WTC11 (cell line): ENCODE results near the gene SLIT1. TPM values are rescaled to one million over a fixed set of nuclear protein-coding genes. Genes with fewer than 3 reads are reported as not detected.

Experiments used
- ATAC-seq: fragments of 200-7000 bp; cut with Tn5 transposase; 2 replicates; pipeline ENCODE4 v1.10.0; 2021; ENCODE audit warnings: mild to moderate bottlenecking, moderate library complexity
- CTCF ChIA-PET: fragments of 300-600 bp; sonication (Branson Sonifier 250); formaldehyde crosslinking; loops from one replicate; lab custom pipeline; 2021; ENCODE audit warnings: antibody characterized with exemption; lab: Charles Lee
- POLR2A ChIA-PET: fragments of 350-600 bp; sonication (Branson Sonifier 250); formaldehyde crosslinking; loops from one replicate; lab custom pipeline; 2021; ENCODE audit warnings: antibody characterized with exemption; lab: Charles Lee
- DNase-seq: peaks from one replicate; pipeline ENCODE4 v3.0.0; 2021; ENCODE audit warnings: low spot score
- H3K27ac Mint-ChIP-seq: 2 replicates; pipeline ENCODE4 v1.8.0; 2021; ENCODE audit warnings: mixed read lengths
- H3K27me3 Mint-ChIP-seq: 2 replicates; pipeline ENCODE4 v1.8.0; 2021; ENCODE audit warnings: low read depth, mild to moderate bottlenecking, moderate library complexity, mixed read lengths
- H3K36me3 Mint-ChIP-seq: 2 replicates; pipeline ENCODE4 v1.8.0; 2021; ENCODE audit warnings: mixed read lengths
- H3K4me1 Mint-ChIP-seq: 2 replicates; pipeline ENCODE4 v1.8.0; 2022; ENCODE audit warnings: mixed read lengths
- H3K4me3 Mint-ChIP-seq: 2 replicates; pipeline ENCODE4 v1.8.0; 2021; ENCODE audit warnings: mild to moderate bottlenecking, moderate library complexity, mixed read lengths
- H3K9me3 Mint-ChIP-seq: 2 replicates; pipeline ENCODE4 v1.8.0; 2021; ENCODE audit warnings: mixed read lengths
- CBFB ChIP-seq: sonication (generic); formaldehyde crosslinking; IDR thresholded peaks from 2 replicates; pipeline ENCODE4 v1.8.1; 2022; ENCODE audit warnings: mild to moderate bottlenecking, low read depth, missing genetic modification reagents
- CREB1 ChIP-seq: sonication (generic); formaldehyde crosslinking; IDR thresholded peaks from 2 replicates; pipeline ENCODE4 v1.8.0; 2023; ENCODE audit warnings: mild to moderate bottlenecking, missing genetic modification reagents
- CREM ChIP-seq: sonication (generic); formaldehyde crosslinking; IDR thresholded peaks from 2 replicates; pipeline ENCODE4 v1.8.1; 2022; ENCODE audit warnings: mild to moderate bottlenecking, missing genetic modification reagents, moderate library complexity
- CTCF ChIP-seq: fragments of 200-600 bp; IDR thresholded peaks from 2 replicates; pipeline ENCODE4 v1.8.0; 2022; ENCODE audit warnings: antibody characterized with exemption
- E2F5 ChIP-seq: sonication (generic); formaldehyde crosslinking; IDR thresholded peaks from 2 replicates; pipeline ENCODE4 v1.8.1; 2022; ENCODE audit warnings: mild to moderate bottlenecking, moderate library complexity, missing genetic modification reagents
- ELF4 ChIP-seq: sonication (generic); formaldehyde crosslinking; IDR thresholded peaks from 2 replicates; pipeline ENCODE4 v1.8.1; 2022; ENCODE audit warnings: low read depth, mild to moderate bottlenecking, moderate library complexity, missing genetic modification reagents
- EMX1 ChIP-seq: fragments of 250-450 bp; sonication (Bioruptor Pico); IDR thresholded peaks from 2 replicates; pipeline ENCODE4 v1.8.0; 2021; ENCODE audit warnings: mild to moderate bottlenecking
- ESRRA ChIP-seq: sonication (generic); formaldehyde crosslinking; IDR thresholded peaks from 2 replicates; pipeline ENCODE4 v1.8.1; 2022; ENCODE audit warnings: mild to moderate bottlenecking, missing genetic modification reagents, borderline replicate concordance
- FOXP4 ChIP-seq: sonication (generic); formaldehyde crosslinking; IDR thresholded peaks from 2 replicates; pipeline ENCODE4 v1.8.0; 2022; ENCODE audit warnings: mild to moderate bottlenecking, missing genetic modification reagents
- GABPB1 ChIP-seq: sonication (generic); formaldehyde crosslinking; IDR thresholded peaks from 2 replicates; pipeline ENCODE4 v1.8.1; 2023; ENCODE audit warnings: mild to moderate bottlenecking, missing genetic modification reagents
- GRHL2 ChIP-seq: fragments of 250-450 bp; sonication (Bioruptor Pico); IDR thresholded peaks from 2 replicates; pipeline ENCODE4 v1.8.0; 2022; ENCODE audit warnings: mild to moderate bottlenecking, moderate library complexity; ENCODE audit not compliant: insufficient replicate concordance, severe bottlenecking
- HMGA2 ChIP-seq: fragments of 250-450 bp; sonication (Bioruptor Pico); IDR thresholded peaks from 2 replicates; pipeline ENCODE4 v1.4.0; 2021; ENCODE audit warnings: mild to moderate bottlenecking, moderate library complexity
- IRF1 ChIP-seq: sonication (generic); formaldehyde crosslinking; IDR thresholded peaks from 2 replicates; pipeline ENCODE4 v1.8.0; 2023; ENCODE audit warnings: missing genetic modification reagents
- IRF2 ChIP-seq: sonication (generic); formaldehyde crosslinking; IDR thresholded peaks from 2 replicates; pipeline ENCODE4 v1.8.0; 2022; ENCODE audit warnings: low read depth, missing genetic modification reagents, borderline replicate concordance
- JUN ChIP-seq: sonication (generic); formaldehyde crosslinking; IDR thresholded peaks from 2 replicates; pipeline ENCODE4 v1.8.0; 2023; ENCODE audit warnings: mild to moderate bottlenecking, missing genetic modification reagents
- NFE2L1 ChIP-seq: sonication (generic); formaldehyde crosslinking; IDR thresholded peaks from 2 replicates; pipeline ENCODE4 v1.8.1; 2023; ENCODE audit warnings: missing genetic modification reagents
- NFYB ChIP-seq: sonication (generic); formaldehyde crosslinking; conservative IDR thresholded peaks from 2 replicates; pipeline ENCODE4 v1.8.0; 2022; ENCODE audit warnings: low read depth, missing genetic modification reagents
- PRDM15 ChIP-seq: sonication (generic); formaldehyde crosslinking; IDR thresholded peaks from 2 replicates; pipeline ENCODE4 v1.8.0; 2022; ENCODE audit warnings: missing genetic modification reagents
- TEAD4 ChIP-seq: sonication (generic); formaldehyde crosslinking; IDR thresholded peaks from 2 replicates; pipeline ENCODE4 v1.8.0; 2022; ENCODE audit warnings: mild to moderate bottlenecking, missing genetic modification reagents
- ZNF396 ChIP-seq: fragments of 250-450 bp; sonication (Bioruptor Pico); IDR thresholded peaks from 2 replicates; pipeline ENCODE4 v1.8.0; 2021; ENCODE audit warnings: mild to moderate bottlenecking, moderate library complexity, borderline replicate concordance
- ZNF671 ChIP-seq: fragments of 250-450 bp; sonication (Bioruptor Pico); IDR thresholded peaks from 2 replicates; pipeline ENCODE4 v1.8.0; 2021; ENCODE audit warnings: mild to moderate bottlenecking
- total RNA-seq: library from RNA; stranded (reverse); gene quantifications from 3 replicates; pipeline ENCODE4 v1.2.3, GENCODE V29; 2021

Gene SLIT1
- total RNA-seq, 1 experiment from 2014 or later, result 1.6 TPM

GRCh38 chr10:97012470-97012869, 173.3 kb downstream of the SLIT1 start:
- Mint-ChIP-seq H3K4me1 (no peaks in the 10 kb centered on the region), H3K36me3 (peaks cover 3% of the 10 kb centered on the region), H3K4me3 (no peak overlapping the region), H3K27ac (no peak overlapping the region), H3K27me3 (peaks cover 3% of the 10 kb centered on the region; the same call in 1 of the 2 replicates), H3K9me3 (peaks cover 9% of the 10 kb centered on the region)
- POLR2A ChIA-PET, result no interaction called here
- ATAC-seq (peak; percentile 22; the same call in 1 of the 2 replicates), DNase-seq (no peak)
- CTCF ChIA-PET, result interaction anchor here (1.0 to 4.0 kb wide), 5 partner anchors 13 to 198 kb away, joined by 3 to 36 read pairs (median 3); no protein-coding TSS in a partner anchor
- no peak for TF ChIP-seq ZNF396 (CRISPR knock-in tag)
- TF ChIP-seq GABPB1 (CRISPR knock-in tag), result no peak
- TF ChIP-seq E2F5 (CRISPR knock-in tag), result no peak
- no peak for TF ChIP-seq JUN (CRISPR knock-in tag)
- no peak for TF ChIP-seq CTCF
- no peak for TF ChIP-seq IRF1
- no peak for TF ChIP-seq TEAD4 (CRISPR knock-in tag)

- no peak for TF ChIP-seq ZNF671
- Mint-ChIP-seq H3K4me3 (no peak overlapping the region), H3K27ac (no peak overlapping the region), H3K9me3 (peaks cover 19% of the 10 kb centered on the region), H3K4me1 (no peaks in the 10 kb centered on the region), H3K36me3 (peaks cover 12% of the 10 kb centered on the region), H3K27me3 (peaks cover 3% of the 10 kb centered on the region; the same call in 1 of the 2 replicates)
- ChIA-PET CTCF (interaction anchor here (1.3 to 4.0 kb wide), 2 partner anchors 14 to 16 kb away, joined by 3 to 36 read pairs; no protein-coding TSS in a partner anchor), POLR2A (no interaction called here)
- no peak for ATAC-seq
- DNase-seq, result no peak
These were observed 174.4 kb downstream of the SLIT1 start for GRCh38 chr10:97011397-97011796.

- H3K36me3 Mint-ChIP-seq, result peaks cover 12% of the 10 kb centered on the region
- peaks cover 20% of the 10 kb centered on the region for H3K9me3 Mint-ChIP-seq
- no peak overlapping the region for H3K27ac Mint-ChIP-seq
- no peak for ATAC-seq
- DNase-seq, result no peak
- TF ChIP-seq EMX1 (CRISPR knock-in tag) (no peak), CBFB (CRISPR knock-in tag) (no peak), NFYB (no peak), ELF4 (CRISPR knock-in tag) (no peak), IRF2 (CRISPR knock-in tag) (no peak), FOXP4 (no peak), E2F5 (CRISPR knock-in tag) (no peak), HMGA2 (CRISPR knock-in tag) (no peak), PRDM15 (CRISPR knock-in tag) (no peak), CREM (CRISPR knock-in tag) (no peak), ESRRA (CRISPR knock-in tag) (no peak), NFE2L1 (CRISPR knock-in tag) (no peak), GRHL2 (CRISPR knock-in tag) (no peak), CREB1 (CRISPR knock-in tag) (no peak)
- H3K4me1 Mint-ChIP-seq, result peaks cover under 1% of the 10 kb centered on the region; the same call in 1 of the 2 replicates
- ChIA-PET POLR2A (no interaction called here), CTCF (interaction anchor here (4.0 kb wide), 1 partner anchor 15 kb away, joined by 36 read pairs; no protein-coding TSS in a partner anchor)
- H3K4me3 Mint-ChIP-seq, result no peak overlapping the region
- H3K27me3 Mint-ChIP-seq, result peaks cover 3% of the 10 kb centered on the region; the same call in 1 of the 2 replicates
These were observed 175.0 kb downstream of the SLIT1 start for GRCh38 chr10:97010695-97011206.
